ENCODE data around the gene PHLDA2. TPM values are rescaled to one million over a fixed set of nuclear protein-coding genes. Genes with fewer than 3 reads are reported as not detected.
A peak's percentile ranks its signal among the peaks of the same experiment; 100 is the strongest.

Gene PHLDA2
- 3.9 and 6.4 TPM in 2 replicates for total RNA-seq (2014; rRNA removed; shearing (Covaris generic))

GRCh38 chr11:2928605-2929530, at the start of gene PHLDA2:
TSS of gene PHLDA2 (minus strand) at chr11:2929420. CDS start at chr11:2929364, 56 bp downstream.
- peak; percentile 76 for DNase-seq (ENCODE audit: low read depth)

- DNase-seq (ENCODE audit: low read depth): no peak
Observed at GRCh38 chr11:2977113-2977512, 47.9 kb upstream of the PHLDA2 start.

DNA sequence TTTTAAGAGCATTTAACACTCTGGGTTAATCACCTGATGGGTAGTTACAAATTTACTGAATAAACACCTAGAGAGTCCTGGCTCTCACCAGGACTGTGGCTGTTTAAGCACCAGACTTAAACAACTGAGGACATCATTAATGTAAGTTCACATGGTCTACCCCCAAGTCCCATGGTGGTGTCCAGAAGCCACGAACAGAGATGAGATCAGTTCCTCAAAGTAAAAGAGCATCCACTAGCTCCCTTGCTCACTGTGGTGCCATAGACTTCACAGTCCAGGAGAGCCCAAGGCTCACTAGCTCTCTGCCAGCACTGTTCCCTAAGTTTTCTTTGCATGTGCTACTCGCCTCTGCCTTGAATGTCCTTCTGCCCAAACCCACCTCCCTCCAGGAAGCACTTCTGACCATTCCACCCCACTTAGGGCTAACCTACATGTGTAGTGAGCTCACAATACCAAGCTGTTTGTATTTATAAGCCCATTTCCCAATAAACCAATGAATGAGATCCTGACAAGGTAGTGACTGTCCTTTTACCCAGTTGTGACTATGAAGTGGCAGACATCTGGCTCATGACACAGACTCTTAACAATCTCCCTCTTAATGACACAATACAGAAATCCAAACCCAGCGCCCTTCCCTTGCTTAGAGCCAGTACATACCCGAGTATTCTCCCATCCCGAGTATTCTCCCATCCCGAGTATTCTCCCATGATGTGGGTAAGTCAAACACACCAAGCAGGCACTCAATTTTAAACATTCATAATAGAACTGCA, 47.3 kb upstream of the PHLDA2 start:
- DNase-seq (ENCODE audit: low read depth): no peak

DNA sequence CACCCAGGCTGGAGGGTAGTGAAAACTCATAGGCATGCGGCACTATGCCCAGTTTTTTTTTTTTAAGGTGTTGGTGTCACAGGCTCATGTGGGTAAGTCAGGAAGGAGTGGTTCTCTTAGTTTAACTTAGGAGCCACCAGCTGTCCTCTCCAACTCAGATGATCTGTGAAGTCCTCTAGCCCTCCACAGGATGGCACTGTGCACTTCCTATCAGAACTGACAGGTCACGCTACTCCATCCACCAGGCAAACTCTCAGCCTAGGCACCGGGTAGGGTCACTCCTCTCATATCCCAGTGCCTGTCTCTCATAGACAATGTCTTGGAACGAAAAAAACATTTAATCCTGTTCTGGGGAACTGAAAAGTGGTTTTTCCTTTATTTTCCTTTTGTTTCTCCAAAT, 46.4 kb upstream of the PHLDA2 start:
- no peak for DNase-seq (ENCODE audit: low read depth)

DNA sequence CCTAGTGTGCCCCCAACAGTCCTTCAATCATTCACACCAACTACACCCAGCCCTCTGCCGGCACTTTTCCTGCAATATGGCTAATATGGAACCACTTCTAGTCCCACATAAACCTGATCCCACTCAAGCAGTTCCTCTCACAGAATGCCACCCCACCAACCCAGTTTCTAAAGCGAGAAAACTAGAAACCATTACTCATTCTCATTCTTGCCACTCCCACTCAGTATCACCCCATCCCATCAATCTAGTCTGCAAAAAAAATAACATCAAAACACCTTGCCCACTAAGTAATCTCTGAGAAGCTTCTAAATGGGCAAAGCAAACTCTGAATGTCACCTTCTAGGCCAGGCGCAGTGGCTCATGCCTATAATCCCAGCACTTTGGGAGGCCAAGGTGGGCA, 45.1 kb upstream of the PHLDA2 start:
- DNase-seq (ENCODE audit: low read depth): no peak

DNA sequence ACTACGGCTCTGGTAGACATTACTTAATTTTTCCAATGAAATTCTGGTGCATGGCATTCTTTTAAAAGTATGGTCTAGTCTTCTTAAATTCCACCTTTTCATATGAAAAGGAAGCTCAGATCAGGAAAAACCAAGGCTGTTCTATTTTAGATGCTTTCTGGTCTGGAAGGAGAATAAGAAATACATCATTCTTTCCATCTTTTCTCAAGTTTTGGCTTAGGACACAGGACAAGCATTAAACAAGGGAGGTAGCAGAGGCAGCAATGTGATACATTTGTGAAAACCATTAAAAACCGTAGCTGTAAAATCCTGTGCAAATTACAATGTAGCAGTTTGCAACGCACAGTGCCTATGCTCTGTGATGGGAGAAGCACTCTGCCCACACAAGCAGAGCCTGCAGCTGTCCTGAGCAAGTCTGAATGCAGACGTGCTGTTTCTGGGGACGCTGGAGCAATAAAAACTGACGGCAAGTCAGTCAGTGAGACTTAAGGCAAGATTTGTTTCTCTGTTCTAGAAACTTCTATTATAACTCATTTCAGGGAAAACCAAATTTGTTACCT, 39.2 kb upstream of the PHLDA2 start:
- no peak for DNase-seq (ENCODE audit: low read depth)

DNA sequence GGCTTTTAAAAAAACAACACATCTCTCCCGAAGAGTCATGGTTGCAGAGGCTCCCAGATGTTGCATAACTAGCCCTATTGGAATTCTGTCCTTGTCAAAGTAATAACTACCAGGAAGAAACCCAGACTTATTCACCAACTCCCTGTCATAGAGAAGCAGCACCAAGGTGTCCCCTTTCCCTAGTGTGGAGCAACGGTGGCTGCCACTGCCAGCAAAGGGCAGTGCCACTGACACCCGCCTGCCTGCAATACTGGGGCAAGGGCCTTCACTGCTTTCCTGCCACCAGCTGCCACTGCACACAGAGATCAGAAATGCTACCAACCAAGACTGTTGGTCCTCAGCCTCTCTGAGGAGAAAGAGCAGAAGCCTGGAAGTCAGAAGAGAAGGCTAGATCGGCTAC, 35.6 kb upstream of the PHLDA2 start:
- DNase-seq (ENCODE audit: low read depth): no peak

DNA sequence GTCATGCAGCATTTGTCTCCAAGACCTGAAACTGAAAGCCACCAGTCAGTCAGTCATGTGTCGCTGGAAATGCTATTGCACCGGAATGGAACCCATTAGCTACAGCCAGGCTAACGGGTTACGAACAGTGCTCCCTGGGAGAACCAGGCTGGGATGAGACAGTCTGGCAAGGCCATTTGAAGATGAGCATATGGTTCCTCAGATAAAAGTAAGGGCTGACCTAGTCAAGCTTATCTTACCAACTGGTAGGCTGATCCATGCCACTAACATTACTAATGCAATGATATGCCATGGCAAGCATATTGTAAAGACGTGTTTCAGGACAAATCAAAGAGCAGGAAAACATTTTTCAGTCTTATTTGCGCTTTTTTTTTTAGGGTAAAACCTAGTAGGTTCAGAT, 34.5 kb upstream of the PHLDA2 start:
- no peak for DNase-seq (ENCODE audit: low read depth)

DNA sequence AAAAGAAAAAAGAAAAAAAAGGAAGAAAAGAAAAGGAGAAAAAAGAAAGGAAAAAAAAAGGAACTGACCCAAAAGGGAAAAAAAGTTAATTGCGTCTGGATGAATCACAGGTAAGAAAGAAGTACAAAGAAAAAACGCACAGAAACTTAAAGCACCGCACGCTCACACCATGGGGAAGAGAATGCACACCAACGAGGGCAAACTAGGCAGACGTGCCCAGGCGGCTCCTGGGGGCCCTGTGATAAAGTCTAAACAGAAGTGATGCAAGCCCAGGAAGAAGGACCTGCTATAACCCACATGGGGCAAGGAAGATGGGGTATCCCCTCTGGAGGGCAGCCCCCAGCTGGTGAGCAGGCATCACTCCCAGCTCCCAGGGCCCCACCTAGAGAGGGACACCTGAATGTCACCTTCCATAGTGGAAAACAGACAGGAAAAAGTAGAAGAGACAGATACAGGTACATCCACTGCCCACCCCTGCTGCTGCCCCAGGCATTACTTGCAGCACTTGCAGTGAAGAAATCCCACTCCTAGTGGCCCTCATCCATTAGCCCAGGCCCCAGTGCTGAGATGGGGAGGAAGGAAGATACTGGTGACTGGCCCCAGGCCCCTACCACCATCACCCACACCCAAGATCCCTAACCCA, 34.0 kb upstream of the PHLDA2 start:
- no peak for DNase-seq (ENCODE audit: low read depth)

GRCh38 chr11:2961080-2961479, 31.9 kb upstream of the PHLDA2 start:
- no peak for DNase-seq (ENCODE audit: low read depth)

- DNase-seq (ENCODE audit: low read depth): no peak
Observed at GRCh38 chr11:2960139-2960538, 30.9 kb upstream of the PHLDA2 start.

DNA sequence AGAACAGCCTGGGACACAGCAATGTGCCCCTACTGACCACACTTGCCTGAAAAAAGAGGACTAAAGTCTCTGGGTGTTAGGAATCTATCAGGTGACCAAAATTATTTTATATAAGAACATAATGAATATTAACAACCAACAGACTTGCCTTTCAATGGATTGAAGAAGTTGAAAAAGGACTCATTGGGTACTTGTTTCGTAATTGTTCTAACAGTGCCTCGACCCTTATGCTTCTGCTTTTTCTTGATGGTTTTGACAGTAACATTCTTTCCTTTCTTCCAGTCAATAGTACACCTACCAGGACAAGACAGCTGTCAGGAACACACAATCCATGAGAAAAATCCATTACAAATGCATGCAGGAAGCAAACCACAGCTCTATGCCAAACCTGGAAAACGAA, 29.0 kb upstream of the PHLDA2 start:
- no peak for DNase-seq (ENCODE audit: low read depth)

DNA sequence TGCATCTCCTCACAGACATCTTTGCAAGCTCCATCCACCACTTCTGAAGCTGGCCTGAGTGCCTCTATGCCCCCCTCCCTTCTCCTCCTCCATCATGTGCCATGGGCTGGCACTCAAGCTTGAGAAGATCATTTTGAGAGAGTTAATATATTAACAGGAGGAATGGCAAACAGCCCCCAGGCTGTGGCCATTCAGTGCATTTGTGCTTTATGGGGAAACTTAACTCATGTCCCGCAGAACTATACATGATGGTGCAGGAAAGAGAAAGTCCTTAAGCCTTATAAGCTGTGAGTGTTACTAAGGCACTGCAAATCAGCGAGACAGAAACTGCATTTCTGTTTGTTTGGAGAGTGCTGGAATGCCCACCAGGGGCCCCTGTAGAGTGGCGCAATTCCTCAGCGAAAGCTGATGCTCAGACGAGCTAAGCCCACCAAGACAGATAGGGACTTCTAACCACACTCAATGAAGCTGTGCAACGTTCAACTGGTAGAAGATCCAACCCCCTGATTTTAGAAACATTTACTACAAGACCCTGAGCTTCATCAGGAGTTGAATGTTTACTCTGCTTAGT, 26.8 kb upstream of the PHLDA2 start:
- no peak for DNase-seq (ENCODE audit: low read depth)

DNA sequence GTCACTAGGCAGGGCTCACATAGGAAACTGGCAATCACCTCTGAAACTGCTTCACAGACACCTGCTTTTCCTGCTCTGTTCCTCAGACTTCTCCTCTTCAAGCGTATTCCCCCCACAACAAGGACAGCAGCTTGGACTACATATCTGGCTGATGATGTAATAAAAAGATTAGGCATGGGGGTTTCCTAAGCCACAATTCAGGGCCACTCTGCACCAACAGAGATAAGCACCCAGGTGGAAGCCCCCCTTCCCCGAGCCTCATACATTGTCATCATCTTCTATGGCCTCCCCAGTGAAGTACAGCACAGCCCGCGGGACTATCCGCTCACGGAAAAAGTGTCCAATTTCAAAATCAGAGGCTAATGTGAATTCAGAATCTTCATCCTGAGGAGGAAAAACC, 25.0 kb upstream of the PHLDA2 start:
- DNase-seq (ENCODE audit: low read depth): no peak

- DNase-seq (ENCODE audit: low read depth): no peak
Observed at GRCh38 chr11:2952290-2952689, 23.1 kb upstream of the PHLDA2 start.

- peak; percentile 85 for DNase-seq (ENCODE audit: low read depth)
Observed at GRCh38 chr11:2951231-2952110, 22.3 kb upstream of the PHLDA2 start.

DNA sequence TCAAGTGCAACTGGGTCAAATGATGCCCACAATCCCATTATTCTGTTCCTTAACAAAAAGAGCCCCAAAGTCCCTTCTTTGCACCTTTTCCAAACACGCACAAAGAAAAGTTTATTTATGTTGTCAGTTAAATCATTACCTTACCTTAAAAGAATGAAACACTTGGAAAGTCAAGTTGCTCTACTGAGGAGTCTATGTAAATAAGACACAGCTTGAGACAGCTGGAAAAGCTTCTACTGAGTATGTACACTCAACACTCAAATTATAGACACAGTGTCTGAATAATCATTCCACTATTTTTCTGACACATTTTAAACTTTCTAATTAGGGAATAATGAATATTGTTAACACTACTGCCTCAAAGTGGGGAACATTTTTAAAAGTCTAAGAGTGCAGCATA, 21.6 kb upstream of the PHLDA2 start:
- DNase-seq (ENCODE audit: low read depth): no peak

GRCh38 chr11:2949920-2950319, 20.7 kb upstream of the PHLDA2 start:
- no peak for DNase-seq (ENCODE audit: low read depth)

DNA sequence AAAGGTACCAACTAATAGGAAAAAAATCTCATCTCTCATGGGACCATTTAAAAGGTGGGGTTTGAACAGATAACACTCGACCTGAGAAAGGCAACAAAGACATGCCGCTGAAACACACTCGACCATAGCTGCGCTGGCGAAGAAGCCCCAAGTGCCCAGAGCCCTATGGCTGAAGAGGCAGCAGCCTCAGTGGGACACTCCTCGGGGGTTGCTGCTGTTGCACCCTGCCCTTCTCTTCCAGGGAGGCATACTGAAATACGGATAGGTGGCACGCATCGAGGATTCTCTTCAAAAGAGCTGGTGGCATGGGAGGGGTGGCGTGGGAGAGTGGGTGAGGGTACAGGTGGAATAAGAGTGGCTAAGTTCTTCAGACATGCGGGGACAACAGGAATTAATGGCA, 18.5 kb upstream of the PHLDA2 start:
- DNase-seq (ENCODE audit: low read depth): no peak

- no peak for DNase-seq (ENCODE audit: low read depth)
Observed at GRCh38 chr11:2945757-2946287, 16.6 kb upstream of the PHLDA2 start.

Measured in Daoy (cell line).